ENCODE measurements around the gene ARSB.

DNA sequence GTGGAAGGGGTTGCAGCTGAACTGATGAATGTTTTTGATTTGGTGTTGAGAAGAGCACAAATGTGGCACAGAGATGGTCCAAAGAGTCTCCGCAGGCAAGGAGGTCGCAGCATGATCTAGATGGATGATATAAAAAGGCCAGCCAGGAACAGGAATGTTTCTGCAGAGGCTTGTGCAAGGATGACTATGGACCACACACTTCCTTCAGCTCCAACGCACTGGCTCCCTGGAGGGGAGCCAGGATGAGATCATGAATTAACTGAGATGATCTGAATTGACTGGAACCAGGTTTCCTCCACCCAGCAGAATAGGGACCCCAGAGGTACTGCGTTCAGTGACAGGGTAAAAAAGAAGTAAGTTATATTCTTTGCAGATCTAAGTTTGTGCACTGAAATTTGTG, 89.0 kb downstream of the ARSB start:
- TF ChIP-seq CTCF (IDR thresholded peaks at IDR 0.05) (no peak), ZFX (IDR thresholded peaks at IDR 0.05; ENCODE audit: borderline replicate concordance) (no peak)

All from 22Rv1 (cell line).